ENCODE data around the gene NPAS4.
A peak's percentile ranks its signal among the peaks of the same experiment; 100 is the strongest.
"Not testable (repeated sequence)": the region's sequence is repeated elsewhere in the genome, so short reads cannot be mapped to it uniquely, and the experiment has no call there.

NPAS4 gene

DNA sequence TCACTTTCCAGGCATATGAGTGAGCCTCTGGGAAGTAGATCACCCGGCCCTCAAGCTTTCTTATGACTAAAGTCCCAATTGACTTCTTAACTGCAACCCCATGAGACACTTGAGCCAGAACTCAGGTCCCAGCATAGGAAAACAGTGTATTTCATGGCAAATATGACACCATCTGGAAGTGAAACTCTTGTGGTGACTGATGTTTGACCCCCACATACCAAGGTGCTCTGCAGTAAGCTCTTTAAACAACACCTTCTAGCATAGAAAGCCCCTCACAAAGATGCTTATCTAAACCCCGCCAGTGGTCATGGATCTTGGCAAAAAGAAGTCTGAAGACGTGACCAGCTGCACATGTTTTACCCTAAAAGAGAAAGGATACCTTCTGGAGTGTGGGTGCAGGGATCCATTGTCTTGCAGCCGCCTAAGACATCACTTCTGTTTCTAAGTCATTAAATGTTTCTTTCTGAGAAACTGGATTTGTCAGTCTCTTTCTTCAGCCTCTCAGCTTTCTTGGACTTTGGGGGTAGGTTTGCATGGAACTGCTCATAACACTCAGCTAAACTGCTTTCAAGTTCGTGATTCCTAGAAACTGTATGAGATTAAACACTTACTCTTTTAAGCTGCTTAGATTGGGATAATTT is 38.4 kb downstream of the NPAS4 start:
- no peak for DNase-seq

- no peak for DNase-seq
These were observed 41.2 kb downstream of the NPAS4 start for GRCh38 chr11:66462010-66462409.

DNA sequence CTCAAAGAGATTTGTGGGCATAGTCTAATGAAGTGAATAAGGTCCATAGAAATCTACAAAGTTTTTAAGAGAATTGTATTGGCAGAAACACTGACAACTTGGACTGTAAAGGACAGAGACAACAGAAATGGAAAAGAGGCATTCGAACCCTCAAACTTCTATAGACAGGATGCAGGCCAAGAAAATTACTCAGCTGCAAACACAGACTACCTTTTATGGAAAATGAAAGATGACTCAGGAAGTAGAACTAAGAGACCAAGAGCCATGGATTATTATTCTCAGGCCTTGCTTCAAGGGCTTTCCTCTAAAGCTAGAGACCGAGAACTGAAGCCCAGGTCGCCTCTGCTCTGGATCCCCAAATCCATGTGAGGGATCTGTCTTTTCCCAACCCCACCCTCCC is 42.1 kb downstream of the NPAS4 start:
- no peak for DNase-seq

GRCh38 chr11:66464116-66464515 is 43.3 kb downstream of the NPAS4 start:
- DNase-seq = not testable (repeated sequence)

GRCh38 chr11:66464916-66465315 is 44.1 kb downstream of the NPAS4 start:
- DNase-seq = no peak

- DNase-seq = no peak
These were observed 44.8 kb downstream of the NPAS4 start for GRCh38 chr11:66465373-66466224.

- peak; percentile 75 to 87 for DNase-seq
These were observed 45.6 kb downstream of the NPAS4 start, which contains the start of gene PELI3 for GRCh38 chr11:66466225-66467033. Gene PELI3 (plus strand): TSS chr11:66466905. CDS start chr11:66468129, 1,224 bp downstream.

- no peak for DNase-seq
These were observed 46.3 kb downstream of the NPAS4 start for GRCh38 chr11:66467034-66467659.

DNA sequence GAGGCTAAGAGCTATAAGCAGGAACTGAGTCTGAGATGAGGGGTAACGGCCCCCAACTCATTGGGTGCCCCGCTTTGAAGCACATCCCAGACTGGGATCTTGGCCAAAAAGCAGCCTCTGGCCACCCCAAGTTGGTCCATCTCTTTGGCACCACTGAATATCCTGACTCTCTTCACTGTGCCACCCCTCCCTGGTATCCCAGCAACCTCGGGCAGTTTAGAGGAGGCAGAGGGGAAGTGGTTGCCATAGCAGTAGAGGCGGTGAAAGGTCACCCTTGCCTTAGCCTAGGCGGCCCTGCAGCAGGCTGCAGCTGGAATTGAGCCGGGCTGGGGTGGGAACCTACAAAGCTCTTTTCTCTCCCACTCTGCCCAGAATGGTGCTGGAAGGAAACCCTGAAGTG is 46.9 kb downstream of the NPAS4 start:
- DNase-seq = no peak

DNA sequence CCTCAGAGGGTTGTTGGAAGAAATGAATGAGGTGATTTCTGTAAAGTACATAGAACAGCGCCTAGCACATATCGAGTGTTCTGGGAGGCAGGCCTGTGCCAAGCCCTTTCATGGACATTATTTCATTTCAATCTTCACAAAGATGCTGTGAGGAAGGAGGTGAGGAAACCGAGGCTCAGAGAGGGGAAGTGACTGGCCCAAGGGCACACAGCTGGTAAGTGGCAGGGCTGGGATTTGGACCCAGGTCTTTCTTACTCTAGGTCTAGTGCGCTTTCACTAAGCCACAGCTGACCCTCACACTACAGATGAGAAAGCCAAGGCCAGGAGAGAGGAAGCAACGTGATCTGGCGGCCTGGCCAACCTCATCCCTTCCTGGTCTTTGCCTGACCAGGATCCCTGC is 47.9 kb downstream of the NPAS4 start:
- no peak for DNase-seq

- no peak for DNase-seq
These were observed 48.6 kb downstream of the NPAS4 start for GRCh38 chr11:66469441-66469840.

DNA sequence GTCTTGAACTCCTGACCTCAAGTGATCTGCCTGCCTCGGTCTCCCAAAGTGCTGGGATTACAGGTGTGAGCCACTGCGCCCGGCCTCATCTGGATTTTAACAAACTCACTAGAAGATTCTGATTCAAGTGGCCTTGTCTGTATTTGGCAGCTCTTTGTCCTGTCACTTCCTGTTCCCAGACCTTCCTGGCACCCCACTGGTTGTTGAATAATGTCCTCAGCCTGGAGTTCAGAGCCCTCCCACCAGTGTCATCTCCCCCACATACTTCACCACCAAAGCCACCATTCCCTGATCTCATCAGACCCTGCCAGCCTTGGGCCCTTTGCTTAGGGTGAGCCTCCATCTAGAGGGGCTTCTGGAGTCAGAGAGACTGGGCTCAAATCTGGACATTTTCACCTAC is 49.2 kb downstream of the NPAS4 start:
- DNase-seq = no peak

DNA sequence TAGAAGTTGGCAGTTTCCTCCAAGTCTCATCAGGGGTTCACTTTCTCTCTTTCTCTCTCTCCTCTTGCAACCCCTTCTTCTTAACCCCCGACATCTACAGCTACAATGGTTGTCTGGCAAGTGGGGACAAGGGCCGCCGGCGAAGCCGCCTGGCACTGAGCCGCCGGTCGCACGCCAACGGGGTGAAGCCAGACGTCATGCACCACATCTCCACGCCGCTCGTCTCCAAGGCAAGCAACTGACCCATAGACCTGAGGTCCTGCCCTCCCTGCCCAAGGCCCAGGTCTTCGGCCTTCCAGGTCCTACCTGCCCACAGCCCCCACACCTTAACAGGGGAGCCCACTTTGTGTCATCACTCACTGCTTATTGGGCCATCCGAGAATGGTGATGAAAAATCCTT is 50.3 kb downstream of the NPAS4 start:
- DNase-seq = no peak

GRCh38 chr11:66472054-66472453 is 51.2 kb downstream of the NPAS4 start:
- no peak for DNase-seq

DNA sequence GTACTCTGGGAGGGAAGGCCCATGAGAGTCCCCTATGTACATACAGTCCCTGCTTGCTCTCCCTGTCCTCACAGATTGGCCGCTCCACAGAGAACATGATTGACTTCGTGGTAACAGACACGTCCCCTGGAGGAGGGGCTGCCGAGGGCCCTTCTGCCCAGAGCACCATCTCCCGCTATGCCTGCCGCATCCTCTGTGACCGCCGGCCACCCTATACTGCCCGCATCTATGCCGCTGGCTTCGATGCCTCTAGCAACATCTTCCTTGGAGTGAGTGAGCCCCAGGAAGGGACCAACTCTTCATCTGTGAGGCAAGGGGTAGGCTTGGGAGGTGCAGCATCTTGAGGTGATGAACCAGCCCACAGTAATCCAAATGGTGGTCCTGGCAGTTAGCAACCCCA is 52.3 kb downstream of the NPAS4 start:
- no peak for DNase-seq

DNA sequence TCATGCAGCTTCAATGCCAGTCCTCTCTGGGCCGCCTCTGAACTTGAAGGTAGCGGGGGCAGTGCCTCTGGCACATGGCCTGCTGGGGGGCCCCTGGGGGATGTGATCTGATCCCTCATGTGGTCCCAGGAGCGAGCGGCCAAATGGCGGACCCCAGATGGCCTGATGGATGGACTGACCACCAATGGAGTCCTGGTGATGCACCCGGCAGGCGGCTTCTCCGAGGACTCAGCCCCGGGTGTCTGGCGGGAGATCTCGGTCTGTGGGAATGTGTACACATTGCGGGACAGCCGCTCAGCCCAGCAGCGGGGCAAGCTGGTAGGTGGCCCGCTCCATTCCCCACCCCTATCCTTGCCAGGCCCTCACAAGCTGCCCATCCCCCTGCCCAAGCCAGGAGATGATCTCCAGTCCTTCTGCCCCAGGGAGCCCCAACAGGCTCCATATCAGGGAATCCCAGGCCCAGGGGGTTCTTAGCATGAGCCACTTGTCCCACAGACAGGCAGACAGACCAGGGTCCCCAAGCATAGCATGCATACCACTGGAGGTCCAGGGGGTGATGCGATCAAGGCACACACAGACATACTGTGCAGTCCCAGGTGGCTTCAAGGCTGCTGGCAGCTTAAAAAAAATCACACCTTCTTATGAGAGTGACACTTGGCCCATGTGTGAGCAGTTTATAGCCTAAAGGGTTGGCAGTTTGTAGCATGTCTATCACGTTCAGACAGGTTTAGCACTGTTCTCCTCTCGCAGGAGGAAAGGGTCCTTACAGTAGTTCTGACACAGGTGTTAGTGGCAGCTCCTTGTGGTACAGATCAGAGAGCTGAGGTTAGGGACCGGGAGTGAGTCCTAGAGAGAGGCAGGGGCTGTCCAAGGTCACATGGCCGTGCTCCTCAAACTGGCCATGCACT is 53.0 kb downstream of the NPAS4 start:
- no peak for DNase-seq

- no peak for DNase-seq
These were observed 54.7 kb downstream of the NPAS4 start for GRCh38 chr11:66475349-66476172.

Data from NCI-H187 (cell line).